HEK293 (cell line): ENCODE results near the gene MGA.

Source experiments
- CTCF ChIA-PET: fragments of 350-600 bp; formaldehyde crosslinking; extraction: SDS; loops from one replicate; lab custom pipeline; 2021; ENCODE audit warnings: antibody characterized with exemption; lab: Yijun Ruan, JAX
- POLR2A ChIA-PET: fragments of 300-600 bp; formaldehyde crosslinking; extraction: SDS; loops from one replicate; lab custom pipeline; 2020; ENCODE audit warnings: antibody characterized with exemption, inconsistent platforms; lab: Yijun Ruan, JAX
- H3K27ac ChIP-seq: fragments of 200-500 bp; sonication (Bioruptor generic); 2 replicates; pipeline ENCODE4 v1.5.1; 2014; ENCODE audit warnings: low read depth, low read length, control low read depth, inconsistent platforms; ENCODE audit errors: extremely low read depth
- H3K36me3 ChIP-seq, 2 experiments: fragments of 200-500 bp in 1 of 2; sonication (Bioruptor generic) in 1 of 2; 1 replicate in 1 of 2; 2 replicates in 1 of 2; pipeline ENCODE4 v1.5.1; 2014 to 2017; ENCODE audit warnings: inconsistent platforms in 2 of 2, low read length in 2 of 2; ENCODE audit not compliant: control insufficient read depth in 2 of 2, insufficient read depth in 1 of 2
- H3K4me1 ChIP-seq: fragments of 200-500 bp; sonication (Bioruptor generic); 2 replicates; pipeline ENCODE4 v1.5.1; 2014; ENCODE audit warnings: mild to moderate bottlenecking, low read length, inconsistent platforms; ENCODE audit not compliant: control insufficient read depth, insufficient read depth
- H3K4me3 ChIP-seq: 2 replicates; pipeline ENCODE4 v1.5.1; 2011; ENCODE audit warnings: low read depth, mild to moderate bottlenecking, control low read depth, low read length, moderate library complexity
- H3K9me3 ChIP-seq: fragments of 200-500 bp; sonication (Bioruptor generic); 2 replicates; pipeline ENCODE4 v1.5.1; 2014; ENCODE audit warnings: low read depth, low read length, inconsistent platforms; ENCODE audit not compliant: control insufficient read depth, insufficient read depth
- AEBP2 ChIP-seq: fragments of 450-650 bp; formaldehyde crosslinking; IDR thresholded peaks from 2 replicates; pipeline ENCODE4 v1.5.1; 2016; ENCODE audit warnings: missing biosample characterization, missing genetic modification characterization, borderline replicate concordance
- BCL11B ChIP-seq: fragments of 450-650 bp; formaldehyde crosslinking; IDR thresholded peaks from 2 replicates; pipeline ENCODE4 v1.5.1; 2016; ENCODE audit warnings: low read depth, missing biosample characterization, missing genetic modification characterization
- ZFHX2 ChIP-seq: fragments of 450-650 bp; formaldehyde crosslinking; conservative IDR thresholded peaks from 2 replicates; pipeline ENCODE4 v1.5.1; 2016; ENCODE audit warnings: missing biosample characterization, missing genetic modification characterization
- ZNF133 ChIP-seq: fragments of 450-650 bp; formaldehyde crosslinking; IDR thresholded peaks from 2 replicates; pipeline ENCODE4 v1.5.1; 2016; ENCODE audit warnings: missing biosample characterization, missing genetic modification characterization
- ZNF155 ChIP-seq: fragments of 450-650 bp; formaldehyde crosslinking; IDR thresholded peaks from 2 replicates; pipeline ENCODE4 v1.5.1; 2016; ENCODE audit warnings: missing biosample characterization, missing genetic modification characterization
- ZNF18 ChIP-seq: fragments of 450-650 bp; formaldehyde crosslinking; IDR thresholded peaks from 2 replicates; pipeline ENCODE4 v1.5.1; 2016; ENCODE audit warnings: missing biosample characterization, missing genetic modification characterization
- ZNF2 ChIP-seq: fragments of 450-650 bp; formaldehyde crosslinking; IDR thresholded peaks from 2 replicates; pipeline ENCODE4 v1.5.1; 2016; ENCODE audit warnings: missing biosample characterization, missing genetic modification characterization
- ZNF26 ChIP-seq: fragments of 450-650 bp; formaldehyde crosslinking; IDR thresholded peaks from 2 replicates; pipeline ENCODE4 v1.5.1; 2016; ENCODE audit warnings: missing biosample characterization, missing genetic modification characterization
- ZNF404 ChIP-seq: fragments of 450-650 bp; formaldehyde crosslinking; IDR thresholded peaks from 2 replicates; pipeline ENCODE4 v1.5.1; 2017; ENCODE audit warnings: missing biosample characterization, missing genetic modification characterization
- ZNF433 ChIP-seq: fragments of 450-650 bp; formaldehyde crosslinking; IDR thresholded peaks from 2 replicates; pipeline ENCODE4 v1.5.1; 2016; ENCODE audit warnings: missing biosample characterization, missing genetic modification characterization, low read depth
- ZNF48 ChIP-seq: fragments of 450-650 bp; formaldehyde crosslinking; IDR thresholded peaks from 2 replicates; pipeline ENCODE4 v1.5.1; 2016; ENCODE audit warnings: missing biosample characterization, missing genetic modification characterization
- ZNF521 ChIP-seq: fragments of 450-650 bp; formaldehyde crosslinking; IDR thresholded peaks from 2 replicates; pipeline ENCODE4 v1.5.1; 2017; ENCODE audit warnings: missing biosample characterization, mild to moderate bottlenecking, missing genetic modification characterization
- ZNF596 ChIP-seq: fragments of 450-650 bp; IDR thresholded peaks from 2 replicates; pipeline ENCODE4 v1.5.0; 2018; ENCODE audit warnings: missing biosample characterization, mild to moderate bottlenecking, missing genetic modification characterization, moderate library complexity
- ZNF610 ChIP-seq: fragments of 450-650 bp; formaldehyde crosslinking; IDR thresholded peaks from 2 replicates; pipeline ENCODE4 v1.5.1; 2016; ENCODE audit warnings: missing biosample characterization, missing genetic modification characterization, borderline replicate concordance
- ZNF776 ChIP-seq: fragments of 450-650 bp; formaldehyde crosslinking; IDR thresholded peaks from 2 replicates; pipeline ENCODE4 v1.5.0; 2017; ENCODE audit warnings: missing biosample characterization, missing genetic modification characterization, borderline replicate concordance
- ZNF837 ChIP-seq: fragments of 450-650 bp; formaldehyde crosslinking; IDR thresholded peaks from 2 replicates; pipeline ENCODE4 v1.5.1; 2016; ENCODE audit warnings: missing biosample characterization, missing genetic modification characterization
- TF ChIP-seq, protein P1 (sequence below): fragments of 450-650 bp; formaldehyde crosslinking; IDR thresholded peaks from 2 replicates; pipeline ENCODE4 v1.5.1; 2016; ENCODE audit warnings: missing biosample characterization, missing genetic modification characterization
- TF ChIP-seq, protein P2 (sequence below): fragments of 450-650 bp; formaldehyde crosslinking; IDR thresholded peaks from 2 replicates; pipeline ENCODE4 v1.5.1; 2016; ENCODE audit warnings: missing biosample characterization, missing genetic modification characterization, borderline replicate concordance
- TF ChIP-seq, protein P3 (sequence below): fragments of 450-650 bp; formaldehyde crosslinking; IDR thresholded peaks from 2 replicates; pipeline ENCODE4 v1.5.1; 2016; ENCODE audit warnings: missing biosample characterization, missing genetic modification characterization, low read depth

MGA gene

DNA sequence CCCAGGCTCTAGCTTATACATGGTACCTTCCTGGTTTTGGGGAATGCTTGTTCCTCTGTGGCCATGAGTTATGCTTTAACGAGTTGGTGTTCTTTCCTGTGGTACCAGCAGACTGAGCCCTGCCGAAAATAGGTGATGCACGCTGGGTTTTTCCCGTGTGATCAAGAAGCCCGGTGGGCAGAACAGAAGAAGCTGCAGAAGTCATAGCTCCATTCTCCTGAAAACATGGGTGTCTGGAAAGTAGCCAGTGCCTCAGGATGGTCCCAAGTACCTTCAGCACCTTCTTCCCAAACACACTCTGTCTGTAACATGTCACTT lies 139.2 kb downstream of the MGA start:
- no peak for TF ChIP-seq BCL11B
- TF ChIP-seq ZNF610 (tag by site-specific recombination) = no peak
- TF ChIP-seq ZNF776 = no peak
- ChIA-PET CTCF (interaction anchor here (0.6 kb wide), 1 partner anchor 85 kb away, joined by 3 read pairs; no protein-coding TSS in a partner anchor), POLR2A (no interaction called here)
- H3K27ac ChIP-seq = no peak overlapping the region
- no peaks in the 10 kb centered on the region for H3K4me1 ChIP-seq
- H3K4me3 ChIP-seq = no peak overlapping the region
- peaks cover 0 to 8% of the 10 kb centered on the region in 2 experiments; a peak in 1 of 3 replicates for H3K36me3 ChIP-seq
- H3K9me3 ChIP-seq = no peaks in the 10 kb centered on the region

DNA sequence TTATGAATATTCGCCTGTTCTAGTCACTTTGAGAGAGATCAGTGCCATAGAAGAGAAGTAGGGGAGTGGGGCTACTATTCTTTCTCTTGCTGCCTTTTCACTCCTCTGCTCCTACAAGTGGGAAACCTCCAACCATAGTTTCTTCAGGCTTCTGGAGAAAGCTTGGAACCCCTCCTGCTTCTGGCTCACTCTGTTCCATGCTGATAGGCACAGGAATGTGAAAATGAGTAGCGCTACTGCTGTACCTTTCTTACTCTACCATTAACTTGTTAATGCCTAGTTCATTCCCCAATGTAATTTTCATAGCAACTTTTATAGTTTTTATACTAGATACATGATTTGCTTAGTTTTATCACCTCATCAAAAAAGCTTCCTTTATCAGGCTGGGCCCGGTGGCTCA lies 141.0 kb downstream of the MGA start:
- Histone ChIP-seq H3K36me3 (peaks cover 0 to 8% of the 10 kb centered on the region in 2 experiments; a peak in 1 of 3 replicates), H3K9me3 (no peaks in the 10 kb centered on the region), H3K4me3 (no peak overlapping the region), H3K27ac (no peak overlapping the region), H3K4me1 (no peaks in the 10 kb centered on the region)
- ChIA-PET CTCF (interaction anchor here (0.6 to 0.9 kb wide), 2 partner anchors 25 to 330 kb away, joined by 3 read pairs; no protein-coding TSS in a partner anchor), POLR2A (no interaction called here)
- no peak for TF ChIP-seq ZNF26 (tag by site-specific recombination)
- TF ChIP-seq, protein P1, sequence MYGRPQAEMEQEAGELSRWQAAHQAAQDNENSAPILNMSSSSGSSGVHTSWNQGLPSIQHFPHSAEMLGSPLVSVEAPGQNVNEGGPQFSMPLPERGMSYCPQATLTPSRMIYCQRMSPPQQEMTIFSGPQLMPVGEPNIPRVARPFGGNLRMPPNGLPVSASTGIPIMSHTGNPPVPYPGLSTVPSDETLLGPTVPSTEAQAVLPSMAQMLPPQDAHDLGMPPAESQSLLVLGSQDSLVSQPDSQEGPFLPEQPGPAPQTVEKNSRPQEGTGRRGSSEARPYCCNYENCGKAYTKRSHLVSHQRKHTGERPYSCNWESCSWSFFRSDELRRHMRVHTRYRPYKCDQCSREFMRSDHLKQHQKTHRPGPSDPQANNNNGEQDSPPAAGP (tag by site-specific recombination) = no peak
- no peak for TF ChIP-seq ZNF433
- no peak for TF ChIP-seq ZNF404 (tag by site-specific recombination)
- TF ChIP-seq ZFHX2 (tag by site-specific recombination) = no peak
- no peak for TF ChIP-seq ZNF596 (tag by site-specific recombination)
- TF ChIP-seq, protein P2, sequence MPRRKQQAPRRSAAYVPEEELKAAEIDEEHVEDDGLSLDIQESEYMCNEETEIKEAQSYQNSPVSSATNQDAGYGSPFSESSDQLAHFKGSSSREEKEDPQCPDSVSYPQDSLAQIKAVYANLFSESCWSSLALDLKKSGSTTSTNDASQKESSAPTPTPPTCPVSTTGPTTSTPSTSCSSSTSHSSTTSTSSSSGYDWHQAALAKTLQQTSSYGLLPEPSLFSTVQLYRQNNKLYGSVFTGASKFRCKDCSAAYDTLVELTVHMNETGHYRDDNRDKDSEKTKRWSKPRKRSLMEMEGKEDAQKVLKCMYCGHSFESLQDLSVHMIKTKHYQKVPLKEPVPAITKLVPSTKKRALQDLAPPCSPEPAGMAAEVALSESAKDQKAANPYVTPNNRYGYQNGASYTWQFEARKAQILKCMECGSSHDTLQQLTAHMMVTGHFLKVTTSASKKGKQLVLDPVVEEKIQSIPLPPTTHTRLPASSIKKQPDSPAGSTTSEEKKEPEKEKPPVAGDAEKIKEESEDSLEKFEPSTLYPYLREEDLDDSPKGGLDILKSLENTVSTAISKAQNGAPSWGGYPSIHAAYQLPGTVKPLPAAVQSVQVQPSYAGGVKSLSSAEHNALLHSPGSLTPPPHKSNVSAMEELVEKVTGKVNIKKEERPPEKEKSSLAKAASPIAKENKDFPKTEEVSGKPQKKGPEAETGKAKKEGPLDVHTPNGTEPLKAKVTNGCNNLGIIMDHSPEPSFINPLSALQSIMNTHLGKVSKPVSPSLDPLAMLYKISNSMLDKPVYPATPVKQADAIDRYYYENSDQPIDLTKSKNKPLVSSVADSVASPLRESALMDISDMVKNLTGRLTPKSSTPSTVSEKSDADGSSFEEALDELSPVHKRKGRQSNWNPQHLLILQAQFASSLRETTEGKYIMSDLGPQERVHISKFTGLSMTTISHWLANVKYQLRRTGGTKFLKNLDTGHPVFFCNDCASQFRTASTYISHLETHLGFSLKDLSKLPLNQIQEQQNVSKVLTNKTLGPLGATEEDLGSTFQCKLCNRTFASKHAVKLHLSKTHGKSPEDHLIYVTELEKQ = no peak
- no peak for TF ChIP-seq ZNF133 (tag by site-specific recombination)
- no peak for TF ChIP-seq ZNF2 (tag by site-specific recombination)
- TF ChIP-seq AEBP2 (tag by site-specific recombination) = no peak
- TF ChIP-seq, protein P3, sequence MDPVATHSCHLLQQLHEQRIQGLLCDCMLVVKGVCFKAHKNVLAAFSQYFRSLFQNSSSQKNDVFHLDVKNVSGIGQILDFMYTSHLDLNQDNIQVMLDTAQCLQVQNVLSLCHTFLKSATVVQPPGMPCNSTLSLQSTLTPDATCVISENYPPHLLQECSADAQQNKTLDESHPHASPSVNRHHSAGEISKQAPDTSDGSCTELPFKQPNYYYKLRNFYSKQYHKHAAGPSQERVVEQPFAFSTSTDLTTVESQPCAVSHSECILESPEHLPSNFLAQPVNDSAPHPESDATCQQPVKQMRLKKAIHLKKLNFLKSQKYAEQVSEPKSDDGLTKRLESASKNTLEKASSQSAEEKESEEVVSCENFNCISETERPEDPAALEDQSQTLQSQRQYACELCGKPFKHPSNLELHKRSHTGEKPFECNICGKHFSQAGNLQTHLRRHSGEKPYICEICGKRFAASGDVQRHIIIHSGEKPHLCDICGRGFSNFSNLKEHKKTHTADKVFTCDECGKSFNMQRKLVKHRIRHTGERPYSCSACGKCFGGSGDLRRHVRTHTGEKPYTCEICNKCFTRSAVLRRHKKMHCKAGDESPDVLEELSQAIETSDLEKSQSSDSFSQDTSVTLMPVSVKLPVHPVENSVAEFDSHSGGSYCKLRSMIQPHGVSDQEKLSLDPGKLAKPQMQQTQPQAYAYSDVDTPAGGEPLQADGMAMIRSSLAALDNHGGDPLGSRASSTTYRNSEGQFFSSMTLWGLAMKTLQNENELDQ = no peak
- no peak for TF ChIP-seq ZNF837 (tag by site-specific recombination)
- TF ChIP-seq ZNF521 = no peak
- TF ChIP-seq ZNF155 (tag by site-specific recombination) = no peak
- no peak for TF ChIP-seq ZNF18 (tag by site-specific recombination)
- TF ChIP-seq ZNF48 (tag by site-specific recombination) = no peak
